NT2/D1 (cell line): ENCODE measurements around the gene AKAP8L.

Experiments
- DNase-seq: peaks from one replicate; pipeline ENCODE4 v3.0.0-alpha.2; 2011; ENCODE audit warnings: low read depth, low spot score
- H3K27me3 ChIP-seq: 2 replicates; pipeline ENCODE4 v1.6.0; 2011; ENCODE audit warnings: mild to moderate bottlenecking; ENCODE audit not compliant: insufficient read length, insufficient read depth
- H3K36me3 ChIP-seq: 2 replicates; pipeline ENCODE4 v1.6.1; 2011; ENCODE audit warnings: mild to moderate bottlenecking, low read length, mixed read lengths; ENCODE audit not compliant: insufficient read depth, insufficient read length
- H3K4me1 ChIP-seq: 2 replicates; pipeline ENCODE4 v1.5.1; 2011; ENCODE audit not compliant: insufficient read depth, insufficient read length
- H3K4me3 ChIP-seq: 2 replicates; pipeline ENCODE4 v1.5.1; 2011; ENCODE audit warnings: low read depth; ENCODE audit not compliant: insufficient read length
- H3K9ac ChIP-seq: 2 replicates; pipeline ENCODE4 v1.6.0; 2011; ENCODE audit warnings: low read depth; ENCODE audit not compliant: insufficient read length
- H3K9me3 ChIP-seq: 2 replicates; pipeline ENCODE4 v1.5.1; 2011; ENCODE audit warnings: mild to moderate bottlenecking, low read length; ENCODE audit not compliant: insufficient read depth
- SUZ12 ChIP-seq: IDR thresholded peaks from 2 replicates; pipeline ENCODE4 v1.6.1; 2011; ENCODE audit not compliant: insufficient read length, insufficient read depth; ENCODE audit errors: extremely low read depth
- YY1 ChIP-seq: IDR thresholded peaks from 2 replicates; pipeline ENCODE4 v1.6.1; 2011; ENCODE audit not compliant: insufficient read length, insufficient read depth
- ZNF274 ChIP-seq: IDR thresholded peaks from 2 replicates; pipeline ENCODE4 v1.6.1; 2011; ENCODE audit warnings: mild to moderate bottlenecking, low read depth, low read length

The AKAP8L gene

GRCh38 chr19:15424121-15424520 lies 5.3 kb upstream of the AKAP8L start:
- no peak for TF ChIP-seq YY1
- TF ChIP-seq ZNF274, result no peak
- TF ChIP-seq SUZ12, result no peak
- peaks cover 80% of the 10 kb centered on the region for H3K36me3 ChIP-seq

GRCh38 chr19:15423130-15423529 lies 4.3 kb upstream of the AKAP8L start:
- H3K4me1 ChIP-seq, result no peaks in the 10 kb centered on the region
- DNase-seq, result no peak
- H3K9ac ChIP-seq, result no peak overlapping the region
- no peaks in the 10 kb centered on the region for H3K27me3 ChIP-seq
- H3K36me3 ChIP-seq, result peaks cover 70% of the 10 kb centered on the region
- H3K4me3 ChIP-seq, result no peak overlapping the region
- no peak for TF ChIP-seq ZNF274
- no peak for TF ChIP-seq YY1
- no peak for TF ChIP-seq SUZ12
- H3K9me3 ChIP-seq, result peaks cover 14% of the 10 kb centered on the region; the same call in 1 of the 2 replicates

More at GRCh38 chr19:15424121-15424520, 5.3 kb upstream of the AKAP8L start:
- H3K27me3 ChIP-seq, result no peaks in the 10 kb centered on the region
- H3K4me1 ChIP-seq, result peaks cover 2% of the 10 kb centered on the region
- no peak overlapping the region for H3K9ac ChIP-seq
- no peak for DNase-seq
- H3K9me3 ChIP-seq, result peaks cover 14% of the 10 kb centered on the region; the same call in 1 of the 2 replicates
- no peak overlapping the region for H3K4me3 ChIP-seq

DNA sequence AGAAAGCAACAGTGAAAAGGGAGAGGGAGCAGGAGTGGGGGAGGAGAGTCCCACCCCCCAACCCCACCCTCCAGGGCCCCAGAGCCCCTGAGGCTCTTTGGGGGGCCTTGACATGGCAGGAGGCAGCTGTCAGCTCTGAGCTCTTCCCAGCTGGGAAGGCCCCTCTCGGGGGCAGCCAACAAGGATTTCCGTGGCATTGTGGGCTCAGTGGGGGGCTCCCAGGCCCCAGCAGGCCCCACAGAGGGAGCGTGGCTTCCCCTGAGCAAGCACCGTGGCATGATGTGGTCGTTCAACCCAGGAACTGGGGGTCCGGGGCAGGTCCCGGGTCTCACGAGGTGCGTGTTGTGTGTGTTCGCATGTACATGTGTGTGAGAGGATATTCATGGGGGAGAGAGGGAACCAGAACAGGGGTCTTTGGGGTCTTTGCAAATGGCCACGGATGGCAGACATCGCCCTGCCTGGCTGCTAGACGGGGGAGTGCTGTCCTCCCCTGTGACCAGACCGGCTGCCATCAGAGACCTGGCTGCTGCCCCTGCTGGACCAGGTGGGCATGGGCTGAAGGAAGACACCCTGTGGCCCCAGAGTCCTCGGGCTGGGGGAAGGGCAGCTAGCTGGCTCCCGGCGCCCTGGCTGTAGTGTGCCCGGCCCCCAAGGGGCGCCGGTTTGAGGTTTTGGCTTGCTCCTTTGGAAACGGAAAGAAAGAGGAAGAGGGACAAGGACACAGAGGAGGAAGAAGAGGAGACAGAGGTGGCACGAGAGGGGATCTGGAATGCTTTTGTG lies 3.7 kb upstream of the AKAP8L start:
- Histone ChIP-seq H3K27me3 (no peaks in the 10 kb centered on the region), H3K36me3 (peaks cover 67% of the 10 kb centered on the region), H3K4me1 (peaks cover under 1% of the 10 kb centered on the region), H3K9me3 (peaks cover 14% of the 10 kb centered on the region; the same call in 1 of the 2 replicates), H3K4me3 (no peak overlapping the region), H3K9ac (no peak overlapping the region)
- DNase-seq, result no peak
- no peak for TF ChIP-seq ZNF274
- no peak for TF ChIP-seq YY1
- TF ChIP-seq SUZ12, result no peak

- H3K4me1 ChIP-seq, result peaks cover 4% of the 10 kb centered on the region
- H3K9me3 ChIP-seq, result peaks cover 14% of the 10 kb centered on the region; the same call in 1 of the 2 replicates
- H3K27me3 ChIP-seq, result no peaks in the 10 kb centered on the region
- no peak overlapping the region for H3K4me3 ChIP-seq
- no peak for DNase-seq
- no peak overlapping the region for H3K9ac ChIP-seq
- no peak for TF ChIP-seq ZNF274
- TF ChIP-seq YY1, result no peak
- TF ChIP-seq SUZ12, result no peak
- H3K36me3 ChIP-seq, result peaks cover 64% of the 10 kb centered on the region
Measured at GRCh38 chr19:15421721-15422260, 3.0 kb upstream of the AKAP8L start.

DNA sequence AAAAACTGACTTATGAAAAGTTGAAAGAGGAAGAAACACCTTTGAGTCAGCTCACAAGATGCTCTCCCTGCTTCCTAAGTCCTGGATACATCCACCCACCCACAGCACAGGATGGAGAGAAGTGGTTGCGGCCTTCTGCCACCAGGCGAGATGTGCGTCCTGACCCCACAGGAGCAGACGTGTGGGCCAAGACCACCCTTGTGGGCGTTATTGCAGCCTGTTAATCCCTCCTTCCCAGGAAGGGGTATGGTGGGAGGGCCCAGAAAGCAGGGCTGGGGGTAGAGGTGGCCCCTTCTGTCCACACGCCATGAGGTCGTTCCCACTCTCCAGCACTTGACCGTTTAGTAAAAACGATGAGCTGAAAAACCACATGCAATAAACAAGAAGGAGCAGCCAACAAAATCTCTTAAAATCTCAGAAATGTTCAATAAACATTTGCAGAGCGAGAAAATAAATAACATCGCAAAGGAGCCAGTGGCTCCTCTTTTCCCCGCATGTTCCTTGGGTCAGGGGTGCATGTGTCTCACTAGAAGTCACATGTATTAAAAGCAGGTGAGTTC lies 2.4 kb upstream of the AKAP8L start:
- TF ChIP-seq YY1 (no peak), ZNF274 (no peak), SUZ12 (no peak)
- Histone ChIP-seq H3K9ac (no peak overlapping the region), H3K4me1 (peaks cover 4% of the 10 kb centered on the region), H3K27me3 (no peaks in the 10 kb centered on the region), H3K36me3 (peaks cover 64% of the 10 kb centered on the region), H3K4me3 (no peak overlapping the region), H3K9me3 (peaks cover 14% of the 10 kb centered on the region; the same call in 1 of the 2 replicates)
- DNase-seq, result no peak

- DNase-seq, result no peak
- peaks cover 8% of the 10 kb centered on the region for H3K4me1 ChIP-seq
- H3K4me3 ChIP-seq, result no peak overlapping the region
- H3K27me3 ChIP-seq, result no peaks in the 10 kb centered on the region
- H3K9ac ChIP-seq, result no peak overlapping the region
- H3K9me3 ChIP-seq, result peaks cover 14% of the 10 kb centered on the region; the same call in 1 of the 2 replicates
- peaks cover 60% of the 10 kb centered on the region for H3K36me3 ChIP-seq
- no peak for TF ChIP-seq SUZ12
- TF ChIP-seq ZNF274, result no peak
- TF ChIP-seq YY1, result no peak
Measured at GRCh38 chr19:15419413-15420025, 731 bp upstream of the AKAP8L start.

DNA sequence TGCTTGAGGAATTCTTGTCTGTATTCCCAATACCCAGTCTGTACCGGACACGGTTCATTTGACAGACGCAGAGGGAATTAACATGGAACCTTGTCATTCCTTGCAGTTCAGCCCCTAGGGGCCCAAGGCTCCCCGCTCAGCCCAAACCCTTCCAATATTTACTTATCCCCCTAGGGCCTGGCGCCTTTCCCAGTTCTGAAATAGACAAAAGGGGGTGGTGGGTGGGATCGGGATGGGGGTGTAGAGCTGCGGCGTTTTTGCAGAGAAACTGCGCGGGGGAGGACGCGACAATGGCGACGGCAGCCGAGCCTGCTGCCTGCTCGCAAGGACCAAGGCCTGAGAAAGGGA lies 583 bp downstream of the AKAP8L start:
- no peaks in the 10 kb centered on the region for H3K27me3 ChIP-seq
- no peak for DNase-seq
- peak overlapping the region; percentile 98 for H3K4me3 ChIP-seq
- H3K9me3 ChIP-seq, result peaks cover 3% of the 10 kb centered on the region; the same call in 1 of the 2 replicates
- peak overlapping the region; percentile 99 for H3K9ac ChIP-seq
- H3K4me1 ChIP-seq, result peaks cover 8% of the 10 kb centered on the region
- peaks cover 50% of the 10 kb centered on the region for H3K36me3 ChIP-seq
- TF ChIP-seq ZNF274 (no peak), SUZ12 (no peak), YY1 (no peak)
